Nephron (organoid): ENCODE results near the gene AKR1B15.

ENCODE experiments used
- H3K27ac Mint-ChIP-seq, 3 experiments: 2 replicates each; pipeline ENCODE4 v1.8.0; 2020; ENCODE audit warnings: mixed read lengths in 3 of 3, mild to moderate bottlenecking in 2 of 3, moderate library complexity in 1 of 3
- H3K27me3 Mint-ChIP-seq: 2 replicates; pipeline ENCODE4 v1.8.0; 2021; ENCODE audit warnings: low read depth, mild to moderate bottlenecking, moderate library complexity, mixed read lengths
- H3K36me3 Mint-ChIP-seq: 2 replicates; pipeline ENCODE4 v1.8.0; 2020; ENCODE audit warnings: low read depth, mixed read lengths
- H3K4me1 Mint-ChIP-seq: 2 replicates; pipeline ENCODE4 v1.8.0; 2020; ENCODE audit warnings: mixed read lengths
- H3K4me3 Mint-ChIP-seq, 3 experiments: 2 replicates each; pipeline ENCODE4 v1.8.0; 2020; ENCODE audit warnings: mild to moderate bottlenecking in 3 of 3, mixed read lengths in 3 of 3, moderate library complexity in 2 of 3
- H3K9me3 Mint-ChIP-seq: 2 replicates; pipeline ENCODE4 v1.8.0; 2020; ENCODE audit warnings: mixed read lengths
- CTCF ChIP-seq, 3 experiments: fragments of 200-600 bp; sonication (generic); IDR thresholded peaks; one replicate each; pipeline ENCODE4 v1.5.0; 2021; ENCODE audit warnings: antibody characterized with exemption in 3 of 3; ENCODE audit not compliant: unreplicated experiment in 3 of 3

Gene AKR1B15

GRCh38 chr7:134527979-134528371 lies 20.9 kb upstream of the AKR1B15 start:
- peak overlapping the region in 1 of 3 experiments; percentile 29 for H3K4me3 Mint-ChIP-seq
- no peaks in the 10 kb centered on the region for H3K9me3 Mint-ChIP-seq
- H3K27ac Mint-ChIP-seq = peak overlapping the region; percentile 46 to 73 (median 53)
- peaks cover 16% of the 10 kb centered on the region for H3K27me3 Mint-ChIP-seq
- no peaks in the 10 kb centered on the region for H3K36me3 Mint-ChIP-seq
- no peak for TF ChIP-seq CTCF (IDR thresholded peaks at IDR 0.05; ENCODE audit: unreplicated experiment in 3 of 3)
- H3K4me1 Mint-ChIP-seq = peaks cover 32% of the 10 kb centered on the region

GRCh38 chr7:134528749-134529148 lies 20.2 kb upstream of the AKR1B15 start:
- peak overlapping the region in 2 of 3 experiments; percentile 15 to 53 for H3K27ac Mint-ChIP-seq
- no peak overlapping the region for H3K4me3 Mint-ChIP-seq
- H3K36me3 Mint-ChIP-seq = no peaks in the 10 kb centered on the region
- H3K9me3 Mint-ChIP-seq = no peaks in the 10 kb centered on the region
- H3K4me1 Mint-ChIP-seq = peaks cover 39% of the 10 kb centered on the region
- peaks cover 19% of the 10 kb centered on the region for H3K27me3 Mint-ChIP-seq
- no peak for TF ChIP-seq CTCF (IDR thresholded peaks at IDR 0.05; ENCODE audit: unreplicated experiment in 3 of 3)

GRCh38 chr7:134530460-134530859 lies 18.4 kb upstream of the AKR1B15 start:
- Mint-ChIP-seq H3K27me3 (peaks cover 16% of the 10 kb centered on the region), H3K4me1 (peaks cover 39% of the 10 kb centered on the region), H3K36me3 (no peaks in the 10 kb centered on the region), H3K4me3 (no peak overlapping the region), H3K9me3 (no peaks in the 10 kb centered on the region), H3K27ac (no peak overlapping the region)
- TF ChIP-seq CTCF (IDR thresholded peaks at IDR 0.05; ENCODE audit: unreplicated experiment in 3 of 3) = no peak

- H3K27me3 Mint-ChIP-seq = peaks cover 16% of the 10 kb centered on the region
- no peaks in the 10 kb centered on the region for H3K9me3 Mint-ChIP-seq
- TF ChIP-seq CTCF (IDR thresholded peaks at IDR 0.05; ENCODE audit: unreplicated experiment in 3 of 3) = no peak
- H3K4me1 Mint-ChIP-seq = peaks cover 34% of the 10 kb centered on the region
- no peak overlapping the region for H3K27ac Mint-ChIP-seq
- no peaks in the 10 kb centered on the region for H3K36me3 Mint-ChIP-seq
- no peak overlapping the region for H3K4me3 Mint-ChIP-seq
These were observed 16.5 kb upstream of the AKR1B15 start for GRCh38 chr7:134532180-134532953.

- TF ChIP-seq CTCF (IDR thresholded peaks at IDR 0.05; ENCODE audit: unreplicated experiment in 3 of 3) = no peak
- no peak overlapping the region for H3K27ac Mint-ChIP-seq
- no peak overlapping the region for H3K4me3 Mint-ChIP-seq
- H3K27me3 Mint-ChIP-seq = peaks cover 16% of the 10 kb centered on the region
- H3K9me3 Mint-ChIP-seq = no peaks in the 10 kb centered on the region
- peaks cover 31% of the 10 kb centered on the region for H3K4me1 Mint-ChIP-seq
- no peaks in the 10 kb centered on the region for H3K36me3 Mint-ChIP-seq
These were observed 16.0 kb upstream of the AKR1B15 start for GRCh38 chr7:134532954-134533218.

- Mint-ChIP-seq H3K27ac (no peak overlapping the region), H3K9me3 (no peaks in the 10 kb centered on the region), H3K27me3 (peaks cover 16% of the 10 kb centered on the region), H3K4me1 (peaks cover 26% of the 10 kb centered on the region), H3K4me3 (no peak overlapping the region), H3K36me3 (no peaks in the 10 kb centered on the region)
- no peak for TF ChIP-seq CTCF (IDR thresholded peaks at IDR 0.05; ENCODE audit: unreplicated experiment in 3 of 3)
These were observed 15.6 kb upstream of the AKR1B15 start for GRCh38 chr7:134533288-134533771.
